GM18909 (cell line): ENCODE results near the gene ATP6V0E1.
"Not testable (repeated sequence)": the region's sequence is repeated elsewhere in the genome, so short reads cannot be mapped to it uniquely, and the experiment has no call there.

Source experiments
- ATAC-seq: cut with Tn5 transposase; IDR thresholded peaks from one replicate; pipeline ENCODE4 v1.9.1; 2021; ENCODE audit warnings: mild to moderate bottlenecking; ENCODE audit not compliant: unreplicated experiment, poor library complexity

ATP6V0E1 gene

GRCh38 chr5:172999974-173000373 is 16.4 kb downstream of the ATP6V0E1 start:
- ATAC-seq, result no peak

GRCh38 chr5:173001229-173001841 is 17.8 kb downstream of the ATP6V0E1 start:
- ATAC-seq, result peak; percentile 87

- no peak for ATAC-seq
These were observed 19.8 kb downstream of the ATP6V0E1 start for GRCh38 chr5:173003360-173003759.

DNA sequence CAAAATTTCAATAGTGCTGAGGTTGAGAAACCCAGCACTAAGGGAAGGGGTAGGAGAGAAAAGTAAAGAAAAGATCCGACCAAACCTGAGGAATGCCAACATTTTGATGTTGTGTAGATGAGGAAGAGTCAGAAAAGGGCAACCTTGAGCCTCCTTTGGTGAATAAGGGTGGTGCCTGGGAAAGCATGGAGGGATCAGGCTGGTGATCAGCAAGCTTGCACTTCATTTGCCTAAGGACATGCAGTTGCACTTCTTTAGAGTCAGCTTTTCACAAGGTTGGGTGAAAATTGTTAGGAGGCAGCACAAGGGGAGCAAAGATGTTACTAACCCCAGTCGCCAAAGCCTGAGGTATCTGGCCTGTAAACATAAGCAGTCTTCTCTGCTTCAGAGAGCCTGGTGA is 20.4 kb downstream of the ATP6V0E1 start:
- ATAC-seq, result no peak

DNA sequence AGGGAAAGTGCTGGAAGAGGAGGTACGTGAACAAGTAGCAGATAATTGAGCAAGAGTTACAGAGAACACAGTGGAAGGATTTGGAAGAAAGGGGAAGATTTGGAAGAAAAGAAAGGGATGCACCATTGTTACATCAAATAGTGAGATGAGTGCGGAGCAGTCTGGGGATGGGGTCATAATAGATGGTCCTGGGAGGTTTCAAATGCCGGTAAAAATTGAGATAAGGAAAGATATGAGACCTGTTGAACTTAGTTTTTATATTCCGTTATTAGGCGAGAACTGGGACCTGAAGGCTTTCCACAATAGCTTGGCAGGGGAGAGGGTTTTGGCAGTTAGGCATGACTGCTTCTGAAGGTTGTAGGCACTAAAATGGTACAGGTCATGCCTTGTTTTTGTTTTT is 20.9 kb downstream of the ATP6V0E1 start:
- ATAC-seq, result no peak

DNA sequence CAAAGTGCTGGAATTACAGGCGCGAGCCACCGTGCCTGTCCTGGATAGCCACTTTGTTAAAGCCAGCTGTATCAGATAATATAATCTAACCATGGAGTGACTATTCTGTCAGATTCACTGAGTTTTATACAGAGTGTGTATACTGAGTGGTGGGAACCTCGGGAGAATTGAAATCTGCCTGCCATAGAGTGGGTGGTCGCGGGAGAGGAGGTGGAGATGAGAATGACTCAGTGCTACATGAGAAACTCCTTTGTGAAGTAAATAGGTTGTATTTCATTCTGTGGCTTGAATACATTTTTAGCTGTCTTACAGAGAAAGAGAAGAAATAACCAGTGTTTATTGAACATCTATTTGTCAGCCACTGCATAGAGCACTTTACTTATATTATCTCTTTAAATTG is 26.4 kb downstream of the ATP6V0E1 start:
- no peak for ATAC-seq

DNA sequence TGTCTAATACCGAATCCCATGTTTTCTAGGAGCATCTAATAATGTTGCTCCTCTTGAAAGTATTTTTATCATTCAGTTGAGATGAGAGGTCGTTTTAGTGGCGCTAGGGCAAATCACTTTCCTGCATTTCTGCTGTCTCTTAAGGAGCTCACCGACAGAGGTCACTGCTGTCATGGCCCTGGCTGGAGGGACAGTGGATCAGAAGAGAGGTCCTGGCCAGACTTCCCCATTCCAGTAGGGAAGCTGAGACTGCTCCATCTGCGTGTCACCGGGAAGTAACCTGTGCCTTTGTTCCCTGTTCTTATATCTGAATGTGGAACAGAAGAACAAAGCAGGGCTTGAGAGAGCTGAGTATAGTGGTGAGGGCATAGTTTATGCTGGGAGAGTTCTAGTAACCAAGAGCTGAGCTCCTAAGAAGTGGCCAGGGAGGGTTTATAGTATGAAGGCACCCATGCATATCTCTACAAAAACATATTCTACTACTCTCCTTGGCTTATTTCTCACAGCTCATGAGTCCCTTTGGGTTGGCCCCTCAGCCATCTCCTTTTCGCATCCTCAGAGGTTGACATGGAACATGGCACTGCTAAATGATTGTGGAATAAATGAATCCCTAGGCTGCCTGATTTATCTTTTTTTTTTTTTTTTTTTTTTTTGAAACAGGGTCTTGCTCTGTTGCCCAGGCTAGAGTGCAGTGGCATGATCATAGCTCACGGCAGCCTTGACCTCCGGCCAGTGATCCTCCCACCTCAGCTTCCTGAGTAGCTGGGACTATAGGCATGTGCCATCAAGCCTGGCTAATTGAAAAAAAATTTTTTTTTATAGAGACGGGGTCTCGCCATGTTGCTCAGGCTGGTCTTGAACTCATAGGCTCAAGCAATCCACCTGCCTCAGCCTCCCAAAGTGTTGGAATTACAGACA is 27.2 kb downstream of the ATP6V0E1 start:
- ATAC-seq, result no peak

DNA sequence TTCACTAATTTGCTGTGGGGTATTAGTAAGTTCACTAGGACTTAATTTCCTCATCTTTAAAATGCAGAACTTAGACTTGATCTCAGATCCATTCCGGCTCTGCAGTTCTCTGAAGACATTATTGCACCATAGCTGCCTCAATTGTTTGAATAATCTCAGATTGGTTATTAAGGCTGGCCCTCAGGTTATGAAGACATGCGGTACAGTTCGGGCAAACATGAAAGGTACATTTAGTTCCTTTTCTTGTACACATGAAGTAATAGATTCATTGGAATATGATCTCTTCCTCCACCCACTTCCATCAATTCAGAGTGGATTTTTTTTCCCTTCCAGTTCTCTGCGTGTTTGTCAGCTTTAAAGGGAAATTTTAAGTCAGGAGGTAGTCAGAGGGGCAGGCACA is 28.0 kb downstream of the ATP6V0E1 start:
- ATAC-seq, result no peak

DNA sequence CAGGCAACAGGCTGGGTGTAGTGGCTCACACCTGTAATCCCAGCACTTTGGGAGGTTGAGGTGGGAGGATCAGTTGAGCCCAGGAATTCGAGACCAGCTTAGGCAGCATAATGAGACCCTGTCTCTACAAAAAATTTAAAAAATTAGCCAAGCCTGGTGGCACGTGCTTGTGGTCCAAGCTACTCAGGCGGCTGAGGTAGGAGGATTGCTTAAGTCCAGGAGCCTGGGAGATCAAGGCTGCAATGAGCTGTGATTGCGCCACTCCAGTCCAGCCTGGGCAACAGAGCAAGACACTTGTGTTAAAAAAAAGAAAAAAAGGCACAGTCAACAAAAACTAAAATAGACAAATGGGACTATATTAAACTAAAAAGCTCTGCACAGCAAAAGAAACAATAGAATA is 29.3 kb downstream of the ATP6V0E1 start:
- ATAC-seq, result no peak

DNA sequence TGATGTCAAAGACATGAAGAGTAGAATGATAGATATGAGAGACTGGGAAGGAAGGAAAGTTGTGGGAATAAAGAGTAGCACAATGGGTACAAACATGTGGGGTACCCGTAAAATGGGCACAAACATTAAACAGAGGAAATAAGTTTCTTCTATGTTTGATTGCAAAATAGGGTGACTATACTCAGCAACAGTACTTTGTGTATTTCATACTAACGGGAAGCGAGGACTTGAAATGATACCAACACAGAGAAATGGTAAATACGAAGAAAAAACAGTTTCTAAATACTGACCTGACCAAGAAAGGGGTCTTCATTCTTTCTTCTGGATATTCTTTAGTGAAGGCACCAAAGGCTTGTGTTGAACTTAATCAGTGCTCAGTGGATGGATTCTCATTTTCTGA is 31.1 kb downstream of the ATP6V0E1 start:
- no peak for ATAC-seq

DNA sequence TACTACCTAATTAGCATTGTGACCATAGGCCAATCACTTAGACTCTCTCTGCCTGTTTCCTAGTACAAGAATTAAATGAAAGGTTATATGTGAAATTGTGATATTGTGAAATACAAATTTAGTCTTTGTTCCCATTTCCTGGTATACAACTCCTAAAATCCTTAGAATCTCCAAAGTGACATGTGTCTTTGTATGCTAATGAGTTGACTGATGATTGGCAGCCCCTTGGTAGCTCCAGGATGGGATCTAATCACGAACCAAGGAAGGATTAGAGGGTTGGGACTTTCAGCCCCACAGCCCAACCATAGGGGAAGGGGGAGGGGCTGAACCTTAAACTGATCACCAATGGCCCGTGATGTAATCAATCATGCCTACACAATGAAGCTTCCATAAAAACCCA is 31.6 kb downstream of the ATP6V0E1 start:
- ATAC-seq, result no peak

GRCh38 chr5:173015598-173016455 is 32.3 kb downstream of the ATP6V0E1 start:
- no peak for ATAC-seq

DNA sequence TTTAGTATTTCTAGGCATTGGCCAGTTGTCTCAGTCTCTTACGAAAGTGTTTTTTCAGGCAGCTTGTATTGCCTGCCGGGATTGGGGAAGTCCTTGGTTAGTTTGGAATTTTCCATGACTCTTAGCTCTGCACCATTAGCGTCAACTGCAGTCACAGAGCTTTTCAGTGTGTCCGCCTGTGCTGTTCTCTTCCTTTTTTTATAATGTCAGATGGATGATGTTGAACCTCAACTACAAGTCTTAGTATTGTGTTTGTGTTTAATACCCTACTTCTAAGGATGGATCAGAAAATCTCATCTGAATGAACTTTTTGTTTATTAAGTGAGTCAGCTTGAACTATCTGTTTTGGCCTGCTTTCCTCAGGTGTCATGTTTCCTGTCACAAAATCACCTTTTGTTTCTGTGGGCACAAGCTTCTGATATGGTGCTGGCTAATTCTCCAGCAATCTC is 33.1 kb downstream of the ATP6V0E1 start:
- ATAC-seq, result no peak

GRCh38 chr5:173017087-173017486 is 33.5 kb downstream of the ATP6V0E1 start:
- ATAC-seq, result not testable (repeated sequence)

- ATAC-seq, result no peak
These were observed 34.8 kb downstream of the ATP6V0E1 start for GRCh38 chr5:173018358-173018757.

GRCh38 chr5:173020154-173020581 is 36.6 kb downstream of the ATP6V0E1 start:
- ATAC-seq, result no peak

DNA sequence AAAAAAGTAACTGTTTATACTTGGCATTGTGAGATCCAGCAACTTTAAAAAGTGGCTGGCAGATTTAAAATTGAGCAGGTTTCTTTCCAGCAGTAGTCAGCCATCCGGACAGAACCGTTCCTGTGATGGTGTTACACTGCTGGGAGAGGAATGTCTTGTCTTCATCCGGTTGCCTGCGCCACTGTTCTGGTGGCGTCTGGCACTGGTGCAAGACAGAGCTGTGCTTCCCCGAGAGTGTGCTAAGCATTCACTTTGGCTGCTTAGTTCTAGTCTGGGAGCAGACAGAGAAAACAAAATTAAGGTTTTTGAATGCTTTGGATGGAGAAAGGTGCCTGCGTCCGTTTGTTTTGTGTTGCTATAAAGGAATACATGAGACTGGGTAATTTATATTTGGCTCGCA is 37.1 kb downstream of the ATP6V0E1 start:
- no peak for ATAC-seq

DNA sequence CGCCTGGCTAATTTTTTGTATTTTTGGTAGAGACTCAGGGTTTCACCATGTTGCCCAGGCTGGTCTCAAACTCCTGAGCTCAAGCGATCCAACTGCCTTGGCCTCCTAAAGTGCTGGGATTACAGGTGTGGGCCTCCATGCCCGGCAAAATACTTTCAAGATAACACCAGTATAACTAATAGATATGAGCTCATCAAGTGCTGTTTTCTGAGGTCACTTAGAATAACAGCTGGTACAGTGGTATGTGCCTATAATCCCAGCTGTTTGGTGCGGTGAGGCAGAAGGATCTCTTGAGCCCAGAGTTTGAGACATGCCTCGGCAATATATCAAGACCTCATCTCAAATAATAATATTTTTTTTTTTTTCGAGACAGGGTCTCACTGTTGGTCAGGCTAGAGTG is 42.1 kb downstream of the ATP6V0E1 start:
- ATAC-seq, result no peak

- no peak for ATAC-seq
These were observed 44.3 kb downstream of the ATP6V0E1 start for GRCh38 chr5:173027905-173028304.

GRCh38 chr5:173028811-173029327 is 45.3 kb downstream of the ATP6V0E1 start:
- ATAC-seq, result no peak
